ENCODE data around the gene WNT7B. TPM values are rescaled to one million over a fixed set of nuclear protein-coding genes. Genes with fewer than 3 reads are reported as not detected.

The WNT7B gene
- total RNA-seq, 1 donor from 2014 or later, result 5.4 TPM

GRCh38 chr22:45966320-45966894 lies 10.6 kb downstream of the WNT7B start:
- Histone ChIP-seq H3K27me3 (peaks cover 40% of the 10 kb centered on the region), H3K9me3 (no peaks in the 10 kb centered on the region), H3K4me3 (no peak overlapping the region), H3K4me1 (peaks cover 7% of the 10 kb centered on the region), H3K36me3 (no peaks in the 10 kb centered on the region), H3K27ac (no peak overlapping the region)
- no peak for TF ChIP-seq CTCF (IDR thresholded peaks at IDR 0.05)
- ATAC-seq (no peak), DNase-seq (no peak)
- intact Hi-C loops (cut with DNase I), result no loop called here

GRCh38 chr22:45965563-45965962 lies 11.4 kb downstream of the WNT7B start:
- H3K9me3 ChIP-seq, result no peaks in the 10 kb centered on the region
- ATAC-seq (no peak), DNase-seq (no peak)
- intact Hi-C loops (cut with DNase I), result no loop called here
- H3K4me3 ChIP-seq, result no peak overlapping the region
- peaks cover under 1% of the 10 kb centered on the region for H3K4me1 ChIP-seq
- no peak for TF ChIP-seq CTCF (IDR thresholded peaks at IDR 0.05)
- H3K27me3 ChIP-seq, result peaks cover 32% of the 10 kb centered on the region
- no peaks in the 10 kb centered on the region for H3K36me3 ChIP-seq
- H3K27ac ChIP-seq, result no peak overlapping the region

GRCh38 chr22:45964926-45965527 lies 11.9 kb downstream of the WNT7B start:
- intact Hi-C loops (cut with DNase I), result no loop called here
- no peak overlapping the region for H3K27ac ChIP-seq
- peaks cover 27% of the 10 kb centered on the region for H3K27me3 ChIP-seq
- no peaks in the 10 kb centered on the region for H3K36me3 ChIP-seq
- H3K4me3 ChIP-seq, result no peak overlapping the region
- TF ChIP-seq CTCF (IDR thresholded peaks at IDR 0.05), result no peak
- no peaks in the 10 kb centered on the region for H3K4me1 ChIP-seq
- DNase-seq, result no peak
- H3K9me3 ChIP-seq, result no peaks in the 10 kb centered on the region
- ATAC-seq, result no peak

GRCh38 chr22:45964372-45964771 lies 12.6 kb downstream of the WNT7B start:
- intact Hi-C loops (cut with DNase I), result no loop called here
- no peak for DNase-seq
- no peaks in the 10 kb centered on the region for H3K9me3 ChIP-seq
- peaks cover 20% of the 10 kb centered on the region for H3K27me3 ChIP-seq
- no peak overlapping the region for H3K4me3 ChIP-seq
- H3K36me3 ChIP-seq, result no peaks in the 10 kb centered on the region
- no peak for ATAC-seq
- H3K4me1 ChIP-seq, result no peaks in the 10 kb centered on the region
- no peak for TF ChIP-seq CTCF (IDR thresholded peaks at IDR 0.05)
- H3K27ac ChIP-seq, result no peak overlapping the region

- intact Hi-C loops (cut with DNase I), result no loop called here
- TF ChIP-seq CTCF (IDR thresholded peaks at IDR 0.05), result no peak
- H3K27me3 ChIP-seq, result peaks cover 14% of the 10 kb centered on the region
These were observed 13.1 kb downstream of the WNT7B start for GRCh38 chr22:45963821-45964220.

More at GRCh38 chr22:45963821-45964220, 13.1 kb downstream of the WNT7B start:
- Histone ChIP-seq H3K4me3 (no peak overlapping the region), H3K36me3 (no peaks in the 10 kb centered on the region), H3K27ac (no peak overlapping the region), H3K4me1 (no peaks in the 10 kb centered on the region), H3K9me3 (no peaks in the 10 kb centered on the region)
- ATAC-seq (no peak), DNase-seq (no peak)
